Measurements from ENCODE around the gene GLT1D1.

GLT1D1 gene

GRCh38 chr12:128966203-128966810, 113.0 kb downstream of the GLT1D1 start:
- DNase-seq (ENCODE audit: low read depth), result no peak

- DNase-seq (ENCODE audit: low read depth), result no peak
Measured at GRCh38 chr12:128968668-128969067, 115.4 kb downstream of the GLT1D1 start.

DNA sequence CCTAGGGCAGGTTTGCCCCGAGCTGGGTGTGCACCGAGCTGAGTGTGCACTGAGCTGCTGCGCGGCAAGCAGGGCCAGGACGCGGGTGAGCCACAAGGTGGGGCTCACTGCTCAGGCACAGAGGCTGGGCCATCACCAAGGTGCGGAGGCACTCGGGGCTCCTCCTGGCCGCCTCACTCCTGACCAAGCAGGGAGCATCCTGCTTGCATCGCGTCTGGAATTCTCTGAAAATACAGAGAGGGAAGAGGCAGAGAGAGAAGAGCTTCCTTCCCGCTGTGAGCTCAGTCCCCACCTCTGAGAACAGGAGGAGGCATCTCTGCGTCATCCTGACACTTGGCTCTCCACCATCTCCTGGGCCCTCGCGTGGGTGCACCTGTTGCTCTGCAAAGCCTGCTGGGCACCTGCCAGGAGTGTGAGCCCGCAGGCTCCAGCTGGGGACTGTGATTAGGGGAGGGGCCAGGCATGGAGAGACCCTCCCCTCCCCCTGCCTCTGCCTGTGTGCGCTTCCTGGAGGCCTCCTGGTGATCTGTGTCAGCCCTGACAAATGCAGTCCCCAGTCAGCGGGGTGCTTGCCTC, 116.3 kb downstream of the GLT1D1 start:
- no peak for DNase-seq (ENCODE audit: low read depth)

DNA sequence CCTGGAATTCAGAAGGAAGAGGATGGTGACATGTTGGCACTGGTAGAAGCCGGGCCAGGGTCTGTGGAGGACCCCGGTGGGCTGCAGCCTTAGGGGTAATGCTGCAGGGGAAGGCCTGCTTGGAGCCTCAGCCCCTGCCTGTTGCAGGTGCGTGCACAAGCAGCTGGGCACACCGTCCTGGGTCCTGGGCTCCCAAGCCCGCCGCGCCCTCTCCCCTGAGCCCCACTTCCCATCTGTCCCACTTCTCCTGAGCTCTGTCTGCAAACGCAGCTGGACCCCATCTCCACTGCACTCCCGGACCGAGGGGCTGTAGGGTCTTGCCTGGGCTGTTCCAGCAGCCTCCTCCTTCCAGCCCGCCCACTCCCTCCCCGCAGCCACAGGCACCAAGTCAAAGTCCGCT, 116.8 kb downstream of the GLT1D1 start:
- DNase-seq (ENCODE audit: low read depth), result no peak

DNA sequence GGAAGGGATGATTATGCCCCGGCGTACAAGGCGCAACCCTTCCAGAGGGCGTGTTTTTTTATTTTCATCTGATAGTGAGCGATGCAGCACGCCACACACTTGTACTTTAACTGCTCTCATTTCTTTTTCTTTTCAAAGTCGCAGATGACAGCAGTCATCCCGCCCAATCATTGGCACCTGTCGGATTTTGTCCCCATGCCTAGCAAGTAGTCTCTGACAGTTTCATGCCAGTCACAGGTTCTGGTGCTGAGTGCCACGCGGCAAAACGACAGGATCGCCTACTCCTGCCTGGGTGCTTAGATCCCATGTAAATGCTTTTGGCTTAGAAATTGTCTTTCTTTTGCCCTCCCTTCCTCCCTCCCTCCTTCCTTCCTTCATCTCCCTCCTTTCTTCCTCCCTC, 117.7 kb downstream of the GLT1D1 start:
- DNase-seq (ENCODE audit: low read depth), result no peak

GRCh38 chr12:128971802-128972201, 118.5 kb downstream of the GLT1D1 start:
- no peak for DNase-seq (ENCODE audit: low read depth)

GRCh38 chr12:128973883-128974681, 120.8 kb downstream of the GLT1D1 start:
- DNase-seq (ENCODE audit: low read depth), result no peak

- no peak for DNase-seq (ENCODE audit: low read depth)
Measured at GRCh38 chr12:128974881-128975280, 121.6 kb downstream of the GLT1D1 start.

GRCh38 chr12:128976120-128976738, 123.0 kb downstream of the GLT1D1 start:
- DNase-seq (ENCODE audit: low read depth), result no peak

DNA sequence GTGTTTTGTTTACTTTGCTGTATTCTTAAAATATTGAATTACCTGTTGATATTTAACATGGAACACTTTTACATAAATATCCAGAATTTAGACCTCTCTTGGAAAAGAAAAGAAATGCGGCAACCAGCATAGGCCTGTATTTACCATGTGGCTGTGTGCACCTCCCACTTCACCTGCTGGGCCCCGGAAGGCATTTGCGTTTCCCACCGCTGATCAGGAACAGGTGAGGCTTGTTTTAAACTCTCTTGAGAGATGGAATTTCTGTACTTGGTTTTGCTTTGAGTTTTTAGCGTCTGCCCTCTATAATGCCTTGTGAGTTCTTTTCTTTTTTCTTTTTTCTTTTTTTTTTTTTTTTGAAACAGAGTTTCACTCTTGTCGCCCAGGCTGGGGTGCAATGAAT, 124.2 kb downstream of the GLT1D1 start:
- no peak for DNase-seq (ENCODE audit: low read depth)

- DNase-seq (ENCODE audit: low read depth), result no peak
Measured at GRCh38 chr12:128978067-128978466, 124.8 kb downstream of the GLT1D1 start.

GRCh38 chr12:128980623-128981022, 127.3 kb downstream of the GLT1D1 start:
- DNase-seq (ENCODE audit: low read depth), result no peak

DNA sequence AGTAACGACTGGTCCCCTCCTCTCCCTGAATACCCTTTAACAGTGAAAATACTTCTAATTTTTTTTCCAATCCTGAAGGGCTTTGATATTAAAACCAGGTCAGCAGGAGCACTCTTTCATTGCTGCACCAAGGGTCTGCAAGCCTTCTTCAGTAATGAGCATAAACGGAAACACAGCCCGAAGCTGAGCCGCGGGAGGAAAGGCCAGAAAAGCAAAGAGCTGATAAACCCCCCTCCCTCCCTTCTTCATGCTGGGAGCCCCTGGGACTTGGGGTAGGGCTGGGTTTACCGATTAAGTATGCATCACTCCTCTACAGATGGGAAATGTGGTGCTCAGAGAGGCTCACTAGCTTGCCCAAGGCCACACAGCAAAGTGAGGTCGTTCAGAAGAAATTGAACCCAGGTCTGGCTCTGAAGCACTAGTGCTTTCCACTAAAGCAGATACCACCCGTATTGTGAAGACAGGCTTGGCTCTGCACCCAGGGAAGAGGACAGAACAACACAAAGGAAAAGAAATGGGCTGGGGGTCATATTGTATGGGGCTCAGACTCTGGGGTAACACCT, 128.8 kb downstream of the GLT1D1 start:
- DNase-seq (ENCODE audit: low read depth), result no peak

DNA sequence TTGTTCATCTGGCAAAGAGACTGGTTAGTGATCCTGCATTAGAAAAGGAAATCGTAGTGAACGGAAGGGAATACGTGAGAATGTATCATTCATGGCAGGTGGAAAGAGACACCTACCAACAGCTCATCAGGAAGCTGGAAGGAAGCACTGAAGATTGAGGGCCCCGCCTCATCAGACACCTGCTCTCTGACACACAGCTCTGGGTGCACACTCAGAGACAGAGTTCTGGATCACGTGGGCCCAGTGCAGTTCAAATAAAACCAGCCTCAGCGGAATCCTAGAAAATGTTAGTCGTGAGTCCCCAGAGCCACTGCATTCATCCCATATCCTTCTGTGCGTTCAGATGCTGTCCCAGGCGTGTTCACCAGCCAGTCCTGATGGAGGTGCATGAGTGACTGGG, 129.7 kb downstream of the GLT1D1 start:
- no peak for DNase-seq (ENCODE audit: low read depth)

- DNase-seq (ENCODE audit: low read depth), result no peak
Measured at GRCh38 chr12:128983371-128983770, 130.1 kb downstream of the GLT1D1 start.

- no peak for DNase-seq (ENCODE audit: low read depth)
Measured at GRCh38 chr12:128986957-128987356, 133.7 kb downstream of the GLT1D1 start.

- DNase-seq (ENCODE audit: low read depth), result no peak
Measured at GRCh38 chr12:128989287-128989686, 136.0 kb downstream of the GLT1D1 start.

DNA sequence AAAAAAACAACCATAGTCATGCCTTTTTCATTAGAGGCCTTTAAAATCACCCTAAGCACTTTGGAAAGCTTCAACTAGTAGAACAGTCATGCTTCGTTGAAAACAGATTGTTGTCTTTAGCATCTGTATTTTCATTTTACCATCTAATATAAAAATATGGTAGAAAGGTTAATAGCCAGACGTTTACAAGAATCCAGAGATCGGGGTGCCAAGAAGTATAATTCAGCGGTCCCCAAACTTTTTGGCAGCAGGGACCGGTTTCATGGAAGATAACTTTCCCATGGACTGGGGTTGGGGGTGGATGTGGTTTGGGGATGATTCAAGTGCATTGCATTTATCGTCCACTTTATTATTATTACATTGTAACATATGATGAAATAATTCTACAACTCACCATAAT, 138.4 kb downstream of the GLT1D1 start:
- DNase-seq (ENCODE audit: low read depth), result no peak

GRCh38 chr12:128992116-128992515, 138.8 kb downstream of the GLT1D1 start:
- no peak for DNase-seq (ENCODE audit: low read depth)

GRCh38 chr12:128992550-128992949, 139.3 kb downstream of the GLT1D1 start:
- no peak for DNase-seq (ENCODE audit: low read depth)

- no peak for DNase-seq (ENCODE audit: low read depth)
Measured at GRCh38 chr12:128994856-128995255, 141.6 kb downstream of the GLT1D1 start.

DNA sequence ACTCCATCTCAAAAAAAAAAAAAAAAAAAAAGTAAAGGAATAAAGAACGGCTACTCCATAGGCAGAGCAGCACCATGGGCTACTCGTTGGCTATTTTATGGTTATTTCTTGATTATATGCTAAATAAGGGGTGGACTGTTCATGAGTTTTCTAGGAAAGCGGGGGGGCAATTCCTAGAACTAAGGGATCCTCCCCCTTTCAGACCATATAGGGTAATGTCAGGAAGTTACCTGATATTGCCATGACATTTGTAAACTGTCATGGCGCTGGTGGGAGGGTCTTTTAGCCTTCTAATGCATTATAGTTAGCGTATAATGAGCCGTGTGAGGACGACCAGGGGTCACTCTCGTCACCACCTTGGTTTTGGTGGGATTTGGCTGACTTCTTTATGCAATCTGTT, 142.3 kb downstream of the GLT1D1 start:
- no peak for DNase-seq (ENCODE audit: low read depth)

GRCh38 chr12:129001826-129002225, 148.5 kb downstream of the GLT1D1 start:
- no peak for DNase-seq (ENCODE audit: low read depth)

All from activated T-helper 1 cell treated with Interleukin-2 at 50 U/mL for 16 hours (primary cell).